K562 (cell line): ENCODE data around the gene SUPT5H. TPM values are rescaled to one million over a fixed set of nuclear protein-coding genes. Genes with fewer than 3 reads are reported as not detected.
A peak's percentile ranks its signal among the peaks of the same experiment; 100 is the strongest.

Experiments
- ESRRA ChIP-seq: fragments of 450-650 bp; IDR thresholded peaks from 2 replicates; pipeline ENCODE4 v1.6.1; 2014; ENCODE audit warnings: low read depth, mild to moderate bottlenecking, moderate library complexity, borderline replicate concordance
- HNRNPL ChIP-seq: fragments of 200-400 bp; formaldehyde crosslinking; IDR thresholded peaks from 2 replicates; pipeline ENCODE4 v1.6.1; 2017; ENCODE audit warnings: low read depth, mild to moderate bottlenecking, low read length
- KLF6 ChIP-seq: fragments of 250-450 bp; sonication (Bioruptor Pico); IDR thresholded peaks from 2 replicates; pipeline ENCODE4 v1.4.0; 2020; ENCODE audit warnings: mild to moderate bottlenecking, moderate library complexity, borderline replicate concordance
- LCOR ChIP-seq: sonication (generic); formaldehyde crosslinking; IDR thresholded peaks from 2 replicates; pipeline ENCODE4 v1.8.0; 2022; ENCODE audit warnings: mild to moderate bottlenecking, missing genetic modification reagents
- NELFE ChIP-seq: IDR thresholded peaks from 2 replicates; pipeline ENCODE4 v1.6.1; 2011; ENCODE audit warnings: mild to moderate bottlenecking; ENCODE audit not compliant: insufficient read depth, insufficient read length
- POLR2G ChIP-seq: fragments of 200-400 bp; formaldehyde crosslinking; IDR thresholded peaks from 2 replicates; pipeline ENCODE4 v1.6.1; 2017; ENCODE audit warnings: low read depth, mild to moderate bottlenecking, antibody characterized with exemption, low read length, moderate library complexity
- POU5F1 ChIP-seq: fragments of 150-350 bp; IDR thresholded peaks from 2 replicates; pipeline ENCODE4 v1.6.1; 2014; ENCODE audit warnings: borderline replicate concordance, low read length, low read depth, mild to moderate bottlenecking; ENCODE audit not compliant: partially characterized antibody
- RBM15 ChIP-seq: fragments of 200-400 bp; formaldehyde crosslinking; IDR thresholded peaks from 2 replicates; pipeline ENCODE4 v1.6.1; 2018; ENCODE audit warnings: mild to moderate bottlenecking, low read length, moderate library complexity; ENCODE audit not compliant: insufficient read depth
- RBM22 ChIP-seq: fragments of 200-400 bp; formaldehyde crosslinking; IDR thresholded peaks from 2 replicates; pipeline ENCODE4 v1.6.1; 2018; ENCODE audit warnings: low read length, low read depth; ENCODE audit not compliant: poor library complexity, severe bottlenecking
- ZNF77 ChIP-seq: fragments of 250-450 bp; sonication (Bioruptor Pico); IDR thresholded peaks from 2 replicates; pipeline ENCODE4 v1.5.0; 2020
- polyA plus RNA-seq, 8 experiments: library from polyadenylated mRNA; depleted of rRNA in 4 of 8; stranded (reverse) in 5 of 8; unstranded in 3 of 8; fragments of >200 nt; fragmentation: Nextera tagmentation in 2 of 8; fragmentation: Illumina TruSeq in 1 of 8; extraction: Ambion mirVana in 2 of 8; extraction: Trizol in 1 of 8; gene quantifications; 2 replicates each; pipeline versions ENCODE4 v1.2.1 to v1.2.3, GENCODE V29; 2011 to 2014; ENCODE audit warnings: inconsistent platforms in 1 of 8, missing spikeins in 1 of 8
- total RNA-seq, 7 experiments: library from RNA; depleted of rRNA in 6 of 7; stranded (reverse); fragments of >200 nt in 6 of 7; fragmentation: Illumina TruSeq in 2 of 7; extraction: Trizol in 2 of 7; gene quantifications; 2 replicates each; pipeline versions ENCODE4 v1.2.1 to v1.2.3, GENCODE V29; 2011 to 2021; ENCODE audit warnings: low replicate concordance in 1 of 7
- TF ChIP-seq, protein P1 (sequence below): sonication (generic); formaldehyde crosslinking; IDR thresholded peaks from 2 replicates; pipeline ENCODE4 v1.8.0; 2022; ENCODE audit warnings: missing genetic modification reagents, mild to moderate bottlenecking, moderate library complexity, borderline replicate concordance
- TF ChIP-seq, protein P2 (sequence below): sonication (generic); formaldehyde crosslinking; IDR thresholded peaks from 2 replicates; pipeline ENCODE4 v1.8.0; 2022; ENCODE audit warnings: mild to moderate bottlenecking, low read depth, missing genetic modification reagents
- TF ChIP-seq, protein P3 (sequence below), 3 experiments: fragments of 200-800 bp in 1 of 3; fragments of 250-450 bp in 1 of 3; fragments of 450-650 bp in 1 of 3; sonication (Bioruptor Pico) in 1 of 3; sonication (Bioruptor generic) in 1 of 3; formaldehyde crosslinking in 1 of 3; IDR thresholded peaks; 2 replicates each; pipeline versions ENCODE4 v1.6.1 to v1.8.0; 2016 to 2022; ENCODE audit warnings: mild to moderate bottlenecking in 2 of 3, missing genetic modification characterization in 2 of 3, missing compliant biosample characterization in 1 of 3, moderate library complexity in 1 of 3
- TF ChIP-seq, protein P4 (sequence below): sonication (generic); formaldehyde crosslinking; IDR thresholded peaks from 2 replicates; pipeline ENCODE4 v1.5.0; 2020; ENCODE audit warnings: missing genetic modification reagents
- TF ChIP-seq, protein P5 (sequence below): fragments of 450-650 bp; IDR thresholded peaks from 2 replicates; pipeline ENCODE4 v1.6.1; 2016; ENCODE audit warnings: borderline replicate concordance

Gene SUPT5H
- total and polyA plus RNA-seq, 9 of the 15 experiments (the other 6 are each of a cell fraction or from before 2014, with no cell fraction given) = 13.3 to 85.9 (median 35.9) TPM

DNA sequence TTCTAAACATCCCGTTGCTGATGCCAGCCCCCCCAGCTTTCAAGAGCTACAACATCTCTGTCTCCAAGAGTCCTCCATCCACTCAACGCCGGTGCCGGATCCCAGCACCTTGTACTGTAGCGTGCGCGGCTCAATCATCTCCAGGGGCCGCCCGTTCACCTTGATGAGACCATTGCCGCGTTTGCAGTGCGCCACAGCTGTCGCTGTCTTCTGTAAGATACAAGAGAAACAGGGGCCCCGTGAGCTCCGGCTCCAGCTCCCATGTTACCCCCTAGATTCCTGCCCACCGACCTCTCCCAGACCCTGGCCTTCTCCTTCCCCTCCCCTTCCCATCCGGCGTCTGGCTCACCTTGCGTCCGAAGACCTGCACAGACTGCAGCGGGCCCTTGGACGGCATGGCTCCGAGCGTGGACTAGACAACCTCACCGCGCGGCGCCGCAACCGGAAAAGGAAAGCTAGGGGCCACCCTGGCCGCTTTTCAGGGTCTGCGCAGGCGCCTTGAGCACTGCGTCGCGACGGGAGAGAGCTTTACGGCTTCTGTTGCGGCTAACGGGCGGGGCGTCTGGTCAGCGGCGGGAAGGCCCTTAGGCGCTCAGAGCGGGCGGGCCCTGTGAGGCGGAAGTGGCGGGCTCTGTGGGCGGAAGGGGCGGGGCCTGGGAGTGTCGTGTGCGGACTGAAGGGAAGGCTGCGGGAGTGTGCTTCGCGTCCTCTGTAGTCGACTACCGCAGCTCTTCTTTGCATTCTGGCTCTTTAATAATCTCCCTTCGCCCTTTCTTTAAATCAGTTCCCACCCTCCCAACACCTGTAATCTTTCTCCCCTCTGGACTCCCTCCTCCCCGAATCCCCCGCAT, 9.7 kb upstream of the SUPT5H start, which contains the start of gene RPS16 (continued):
- TF ChIP-seq, protein P1, sequence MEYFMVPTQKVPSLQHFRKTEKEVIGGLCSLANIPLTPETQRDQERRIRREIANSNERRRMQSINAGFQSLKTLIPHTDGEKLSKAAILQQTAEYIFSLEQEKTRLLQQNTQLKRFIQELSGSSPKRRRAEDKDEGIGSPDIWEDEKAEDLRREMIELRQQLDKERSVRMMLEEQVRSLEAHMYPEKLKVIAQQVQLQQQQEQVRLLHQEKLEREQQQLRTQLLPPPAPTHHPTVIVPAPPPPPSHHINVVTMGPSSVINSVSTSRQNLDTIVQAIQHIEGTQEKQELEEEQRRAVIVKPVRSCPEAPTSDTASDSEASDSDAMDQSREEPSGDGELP (CRISPR knock-in tag) = peak; percentile 90
- no peak for TF ChIP-seq ZNF77 (CRISPR knock-in tag)
- peak; percentile 78 for TF ChIP-seq NELFE
- TF ChIP-seq POLR2G = peak; percentile 100
- TF ChIP-seq, protein P2, sequence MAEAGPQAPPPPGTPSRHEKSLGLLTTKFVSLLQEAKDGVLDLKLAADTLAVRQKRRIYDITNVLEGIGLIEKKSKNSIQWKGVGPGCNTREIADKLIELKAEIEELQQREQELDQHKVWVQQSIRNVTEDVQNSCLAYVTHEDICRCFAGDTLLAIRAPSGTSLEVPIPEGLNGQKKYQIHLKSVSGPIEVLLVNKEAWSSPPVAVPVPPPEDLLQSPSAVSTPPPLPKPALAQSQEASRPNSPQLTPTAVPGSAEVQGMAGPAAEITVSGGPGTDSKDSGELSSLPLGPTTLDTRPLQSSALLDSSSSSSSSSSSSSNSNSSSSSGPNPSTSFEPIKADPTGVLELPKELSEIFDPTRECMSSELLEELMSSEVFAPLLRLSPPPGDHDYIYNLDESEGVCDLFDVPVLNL (CRISPR knock-in tag) = peak; percentile 74; the same call in 1 of the 2 replicates
- TF ChIP-seq ESRRA = peak; percentile 81
- peak; percentile 95 for TF ChIP-seq RBM22
- TF ChIP-seq, protein P3, sequence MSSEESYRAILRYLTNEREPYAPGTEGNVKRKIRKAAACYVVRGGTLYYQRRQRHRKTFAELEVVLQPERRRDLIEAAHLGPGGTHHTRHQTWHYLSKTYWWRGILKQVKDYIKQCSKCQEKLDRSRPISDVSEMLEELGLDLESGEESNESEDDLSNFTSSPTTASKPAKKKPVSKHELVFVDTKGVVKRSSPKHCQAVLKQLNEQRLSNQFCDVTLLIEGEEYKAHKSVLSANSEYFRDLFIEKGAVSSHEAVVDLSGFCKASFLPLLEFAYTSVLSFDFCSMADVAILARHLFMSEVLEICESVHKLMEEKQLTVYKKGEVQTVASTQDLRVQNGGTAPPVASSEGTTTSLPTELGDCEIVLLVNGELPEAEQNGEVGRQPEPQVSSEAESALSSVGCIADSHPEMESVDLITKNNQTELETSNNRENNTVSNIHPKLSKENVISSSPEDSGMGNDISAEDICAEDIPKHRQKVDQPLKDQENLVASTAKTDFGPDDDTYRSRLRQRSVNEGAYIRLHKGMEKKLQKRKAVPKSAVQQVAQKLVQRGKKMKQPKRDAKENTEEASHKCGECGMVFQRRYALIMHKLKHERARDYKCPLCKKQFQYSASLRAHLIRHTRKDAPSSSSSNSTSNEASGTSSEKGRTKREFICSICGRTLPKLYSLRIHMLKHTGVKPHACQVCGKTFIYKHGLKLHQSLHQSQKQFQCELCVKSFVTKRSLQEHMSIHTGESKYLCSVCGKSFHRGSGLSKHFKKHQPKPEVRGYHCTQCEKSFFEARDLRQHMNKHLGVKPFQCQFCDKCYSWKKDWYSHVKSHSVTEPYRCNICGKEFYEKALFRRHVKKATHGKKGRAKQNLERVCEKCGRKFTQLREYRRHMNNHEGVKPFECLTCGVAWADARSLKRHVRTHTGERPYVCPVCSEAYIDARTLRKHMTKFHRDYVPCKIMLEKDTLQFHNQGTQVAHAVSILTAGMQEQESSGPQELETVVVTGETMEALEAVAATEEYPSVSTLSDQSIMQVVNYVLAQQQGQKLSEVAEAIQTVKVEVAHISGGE (CRISPR knock-in tag; IDR thresholded peaks at IDR 0.05) = peak in 1 of 3 experiments; percentile 74; a peak in 1 of 6 replicates
- TF ChIP-seq, protein P4, sequence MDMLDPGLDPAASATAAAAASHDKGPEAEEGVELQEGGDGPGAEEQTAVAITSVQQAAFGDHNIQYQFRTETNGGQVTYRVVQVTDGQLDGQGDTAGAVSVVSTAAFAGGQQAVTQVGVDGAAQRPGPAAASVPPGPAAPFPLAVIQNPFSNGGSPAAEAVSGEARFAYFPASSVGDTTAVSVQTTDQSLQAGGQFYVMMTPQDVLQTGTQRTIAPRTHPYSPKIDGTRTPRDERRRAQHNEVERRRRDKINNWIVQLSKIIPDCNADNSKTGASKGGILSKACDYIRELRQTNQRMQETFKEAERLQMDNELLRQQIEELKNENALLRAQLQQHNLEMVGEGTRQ (CRISPR knock-in tag) = no peak
- TF ChIP-seq LCOR (CRISPR knock-in tag) = peak; percentile 62; the same call in 1 of the 2 replicates
- peak; percentile 44; the same call in 1 of the 2 replicates for TF ChIP-seq RBM15
- TF ChIP-seq HNRNPL = no peak
- TF ChIP-seq, protein P5, sequence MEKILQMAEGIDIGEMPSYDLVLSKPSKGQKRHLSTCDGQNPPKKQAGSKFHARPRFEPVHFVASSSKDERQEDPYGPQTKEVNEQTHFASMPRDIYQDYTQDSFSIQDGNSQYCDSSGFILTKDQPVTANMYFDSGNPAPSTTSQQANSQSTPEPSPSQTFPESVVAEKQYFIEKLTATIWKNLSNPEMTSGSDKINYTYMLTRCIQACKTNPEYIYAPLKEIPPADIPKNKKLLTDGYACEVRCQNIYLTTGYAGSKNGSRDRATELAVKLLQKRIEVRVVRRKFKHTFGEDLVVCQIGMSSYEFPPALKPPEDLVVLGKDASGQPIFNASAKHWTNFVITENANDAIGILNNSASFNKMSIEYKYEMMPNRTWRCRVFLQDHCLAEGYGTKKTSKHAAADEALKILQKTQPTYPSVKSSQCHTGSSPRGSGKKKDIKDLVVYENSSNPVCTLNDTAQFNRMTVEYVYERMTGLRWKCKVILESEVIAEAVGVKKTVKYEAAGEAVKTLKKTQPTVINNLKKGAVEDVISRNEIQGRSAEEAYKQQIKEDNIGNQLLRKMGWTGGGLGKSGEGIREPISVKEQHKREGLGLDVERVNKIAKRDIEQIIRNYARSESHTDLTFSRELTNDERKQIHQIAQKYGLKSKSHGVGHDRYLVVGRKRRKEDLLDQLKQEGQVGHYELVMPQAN = peak; percentile 98
- peak; percentile 7 for TF ChIP-seq POU5F1
- no peak for TF ChIP-seq KLF6
